ENCODE data around the gene IFRD2. TPM values are rescaled to one million over a fixed set of nuclear protein-coding genes. Genes with fewer than 3 reads are reported as not detected.

The IFRD2 gene
- total and polyA plus RNA-seq, 2 of the 8 experiments (the other 6 are each of a cell fraction or from before 2014, with no cell fraction given) = 76.7 to 88.8 TPM

DNA sequence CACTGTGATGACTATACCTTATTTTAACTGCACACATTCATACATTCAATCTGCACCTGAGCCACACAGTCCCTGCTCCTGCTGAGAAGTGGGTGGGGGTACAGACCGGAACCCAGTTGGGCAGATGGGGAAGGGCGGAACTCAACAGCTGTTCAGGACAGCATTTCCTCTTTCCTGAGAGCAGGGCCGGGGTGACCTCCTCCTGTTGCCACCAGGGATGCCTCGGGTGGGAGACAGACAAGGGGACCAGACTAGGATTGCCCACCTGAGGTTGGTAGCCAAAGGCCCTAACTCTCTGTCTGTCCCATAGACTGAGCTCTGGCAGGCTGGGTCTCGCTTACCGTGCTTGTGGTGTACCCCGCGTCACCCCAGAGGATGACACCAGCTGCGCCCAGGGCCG lies 26.4 kb upstream of the IFRD2 start:
- Histone ChIP-seq H2BK12ac (ENCODE audit: low read depth, low read length) (no peak overlapping the region), H4K8ac (ENCODE audit: extremely low read depth, insufficient read depth, low read length) (0 out of 2 replicates have a peak overlapping the region, but pooled peaks have one; percentile 7), H3K4ac (replicated peaks; ENCODE audit: insufficient read length, low read depth, low read length) (no peak overlapping the region), H3K4me3 (ENCODE audit: extremely low read depth in 1 of 4, insufficient read depth in 2 of 4, low read depth in 3 of 4, low read length in 4 of 4) (no peak overlapping the region), H2BK5ac (ENCODE audit: low read depth, low read length) (no peak overlapping the region), H3K4me2 (ENCODE audit: insufficient read depth in 1 of 2, low read depth in 2 of 2, low read length in 2 of 2) (no peak overlapping the region), H4K91ac (replicated peaks; ENCODE audit: insufficient read length, low read length) (no peak overlapping the region), H3K79me2 (ENCODE audit: control insufficient read depth in 1 of 2, insufficient read depth in 2 of 2, low read length in 2 of 2) (peaks cover 0 to 25% of the 10 kb centered on the region in 2 experiments; a peak in 3 of 4 replicates), H3K9ac (replicated peaks in 1 of 4; ENCODE audit: extremely low read depth in 1 of 4, low read depth in 3 of 4, low read length in 3 of 4) (no peak overlapping the region), H3K9me3 (ENCODE audit: insufficient read depth in 2 of 2, low read depth in 1 of 2, low read length in 1 of 2) (no peaks in the 10 kb centered on the region), H4K20me1 (replicated peaks in 1 of 2; ENCODE audit: control insufficient read depth in 1 of 2, insufficient read depth in 2 of 2, low read length in 2 of 2) (peaks cover 19 to 35% of the 10 kb centered on the region in 2 experiments), H2BK20ac (ENCODE audit: low read length) (no peak overlapping the region), H3K23ac (ENCODE audit: insufficient read length) (no peak overlapping the region), H3K79me1 (ENCODE audit: low read depth, low read length) (peaks cover 20% of the 10 kb centered on the region), H3K18ac (ENCODE audit: extremely low read depth, low read length) (no peak overlapping the region), H3K23me2 (ENCODE audit: low read depth, low read length) (peaks cover 17% of the 10 kb centered on the region), H2AK5ac (ENCODE audit: low read depth, low read length) (no peak overlapping the region), H3K14ac (ENCODE audit: insufficient read length) (no peak overlapping the region), H2AFZ (ENCODE audit: low read length) (no peak overlapping the region), H2BK15ac (ENCODE audit: low read length) (no peak overlapping the region), H3K4me1 (replicated peaks in 1 of 4; ENCODE audit: control insufficient read depth in 3 of 4, insufficient read depth in 4 of 4, low read length in 3 of 4) (peaks cover 0 to 27% (median 18%) of the 10 kb centered on the region in 4 experiments; a peak in 6 of 7 replicates), H3K56ac (replicated peaks; ENCODE audit: insufficient read length, low read depth, low read length) (no peak overlapping the region), H3K27ac (ENCODE audit: low read depth, low read length) (0 out of 2 replicates have a peak overlapping the region, but pooled peaks have one; percentile 32), H3K27me3 (replicated peaks in 1 of 4; ENCODE audit: control insufficient read depth in 3 of 4, extremely low read depth in 1 of 4, insufficient read depth in 3 of 4, low read length in 3 of 4) (no peaks in the 10 kb centered on the region), H3K36me3 (ENCODE audit: control insufficient read depth in 2 of 4, insufficient read depth in 4 of 4, low read length in 3 of 4) (peaks cover 16 to 34% (median 28%) of the 10 kb centered on the region in 4 experiments), H2BK120ac (replicated peaks; ENCODE audit: low read depth, low read length) (no peak overlapping the region), H4K5ac (ENCODE audit: insufficient read length, low read depth, low read length) (no peak overlapping the region)
- no peak for TF ChIP-seq NRF1 (IDR thresholded peaks at IDR 0.05; ENCODE audit: low read depth, low read length)
- ChIA-PET CTCF (ENCODE audit: partially characterized antibody) (interaction anchor here (0.6 to 3.9 kb wide), 10 partner anchors 10 to 197 kb away, joined by 3 to 17 read pairs (median 4); partner anchors contain the start of genes HYAL1 and TUSC2), POLR2A (ENCODE audit: partially characterized antibody) (interaction anchor here (0.8 to 12.6 kb wide), 7 partner anchors 11 to 67 kb away, joined by 3 to 149 read pairs (median 5); partner anchors contain the start of genes HYAL1, HYAL3, NAA80 and TUSC2)
- WGBS, 2 experiments (ENCODE audit: extremely low coverage in 1 of 2, insufficient coverage in 1 of 2, insufficient read length in 1 of 2, insufficient replicate concordance in 2 of 2, low coverage in 1 of 2, low lambda C conversion rate in 2 of 2, missing lambda C conversion rate in 1 of 2) = 92% methylated on average over 10 of the region's 10 CpGs; no CpG with 5 or more reads in 1 of the 2 experiments
- FAIRE-seq (no peak), DNase-seq (ENCODE audit: low read depth in 1 of 2, low spot score in 2 of 2) (no peak)

All from H1 (cell line).